ENCODE measurements around the gene DNAJB9.

GRCh38 chr7:108535257-108535656 lies 34.4 kb upstream of the DNAJB9 start:
- TF ChIP-seq EP300 (IDR thresholded peaks at IDR 0.05) (no peak), CTCF (IDR thresholded peaks at IDR 0.05) (no peak)

Measured in upper lobe of left lung (tissue), 4 donors.